HG02943 (cell line): ENCODE results near the gene ABCA4.
"Not testable (repeated sequence)": the region's sequence is repeated elsewhere in the genome, so short reads cannot be mapped to it uniquely, and the experiment has no call there.

Source experiments
- ATAC-seq: cut with Tn5 transposase; IDR thresholded peaks from one replicate; pipeline ENCODE4 v1.9.1; 2021; ENCODE audit warnings: mild to moderate bottlenecking, low read depth, moderate library complexity; ENCODE audit not compliant: unreplicated experiment

ABCA4 gene

GRCh38 chr1:94120991-94121390 is at the start of gene ABCA4:
ABCA4 (minus strand) TSS chr1:94121148; CDS start chr1:94121045, 103 bp downstream.
- ATAC-seq, result no peak

- no peak for ATAC-seq
Observed at GRCh38 chr1:94169126-94169525, 48.2 kb upstream of the ABCA4 start.

GRCh38 chr1:94165843-94166242 is 44.9 kb upstream of the ABCA4 start:
- ATAC-seq, result no peak

GRCh38 chr1:94164885-94165284 is 43.9 kb upstream of the ABCA4 start:
- ATAC-seq, result not testable (repeated sequence)

GRCh38 chr1:94164121-94164520 is 43.2 kb upstream of the ABCA4 start:
- ATAC-seq, result not testable (repeated sequence)

- ATAC-seq, result not testable (repeated sequence)
Observed at GRCh38 chr1:94163249-94163648, 42.3 kb upstream of the ABCA4 start.

GRCh38 chr1:94160811-94161210 is 39.9 kb upstream of the ABCA4 start:
- no peak for ATAC-seq

GRCh38 chr1:94156096-94156625 is 35.2 kb upstream of the ABCA4 start:
- ATAC-seq, result no peak

- no peak for ATAC-seq
Observed at GRCh38 chr1:94154989-94155388, 34.0 kb upstream of the ABCA4 start.

GRCh38 chr1:94153133-94153532 is 32.2 kb upstream of the ABCA4 start:
- ATAC-seq, result no peak

- not testable (repeated sequence) for ATAC-seq
Observed at GRCh38 chr1:94149166-94149565, 28.2 kb upstream of the ABCA4 start.

GRCh38 chr1:94146273-94146672 is 25.3 kb upstream of the ABCA4 start:
- ATAC-seq, result no peak

GRCh38 chr1:94144836-94145235 is 23.9 kb upstream of the ABCA4 start:
- ATAC-seq, result no peak

GRCh38 chr1:94143809-94144176 is 22.8 kb upstream of the ABCA4 start:
- no peak for ATAC-seq

- ATAC-seq, result no peak
Observed at GRCh38 chr1:94143173-94143808, 22.3 kb upstream of the ABCA4 start.

- no peak for ATAC-seq
Observed at GRCh38 chr1:94142583-94142982, 21.6 kb upstream of the ABCA4 start.

GRCh38 chr1:94142022-94142421 is 21.1 kb upstream of the ABCA4 start:
- ATAC-seq, result no peak

- no peak for ATAC-seq
Observed at GRCh38 chr1:94132111-94132510, 11.2 kb upstream of the ABCA4 start.

GRCh38 chr1:94130851-94131595 is 10.1 kb upstream of the ABCA4 start:
- ATAC-seq, result no peak

GRCh38 chr1:94126651-94127050 is 5.7 kb upstream of the ABCA4 start:
- ATAC-seq, result no peak

- no peak for ATAC-seq
Observed at GRCh38 chr1:94125551-94126514, 4.9 kb upstream of the ABCA4 start.
